GM12875 (cell line): Measurements from ENCODE around the gene STRADA.

Experiments used
- H3K4me3 ChIP-seq: one replicate; pipeline ENCODE4 v1.5.1; 2011; ENCODE audit warnings: low read depth, low read length, control low read depth
- TF ChIP-seq, protein P1 (sequence below): IDR thresholded peaks from 2 replicates; pipeline ENCODE4 v1.5.1; 2011; ENCODE audit warnings: low read depth, mild to moderate bottlenecking, control low read depth, inconsistent platforms, low read length, moderate library complexity, borderline replicate concordance; ENCODE audit not compliant: insufficient read depth

STRADA gene, protein sequence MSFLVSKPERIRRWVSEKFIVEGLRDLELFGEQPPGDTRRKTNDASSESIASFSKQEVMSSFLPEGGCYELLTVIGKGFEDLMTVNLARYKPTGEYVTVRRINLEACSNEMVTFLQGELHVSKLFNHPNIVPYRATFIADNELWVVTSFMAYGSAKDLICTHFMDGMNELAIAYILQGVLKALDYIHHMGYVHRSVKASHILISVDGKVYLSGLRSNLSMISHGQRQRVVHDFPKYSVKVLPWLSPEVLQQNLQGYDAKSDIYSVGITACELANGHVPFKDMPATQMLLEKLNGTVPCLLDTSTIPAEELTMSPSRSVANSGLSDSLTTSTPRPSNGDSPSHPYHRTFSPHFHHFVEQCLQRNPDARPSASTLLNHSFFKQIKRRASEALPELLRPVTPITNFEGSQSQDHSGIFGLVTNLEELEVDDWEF

DNA sequence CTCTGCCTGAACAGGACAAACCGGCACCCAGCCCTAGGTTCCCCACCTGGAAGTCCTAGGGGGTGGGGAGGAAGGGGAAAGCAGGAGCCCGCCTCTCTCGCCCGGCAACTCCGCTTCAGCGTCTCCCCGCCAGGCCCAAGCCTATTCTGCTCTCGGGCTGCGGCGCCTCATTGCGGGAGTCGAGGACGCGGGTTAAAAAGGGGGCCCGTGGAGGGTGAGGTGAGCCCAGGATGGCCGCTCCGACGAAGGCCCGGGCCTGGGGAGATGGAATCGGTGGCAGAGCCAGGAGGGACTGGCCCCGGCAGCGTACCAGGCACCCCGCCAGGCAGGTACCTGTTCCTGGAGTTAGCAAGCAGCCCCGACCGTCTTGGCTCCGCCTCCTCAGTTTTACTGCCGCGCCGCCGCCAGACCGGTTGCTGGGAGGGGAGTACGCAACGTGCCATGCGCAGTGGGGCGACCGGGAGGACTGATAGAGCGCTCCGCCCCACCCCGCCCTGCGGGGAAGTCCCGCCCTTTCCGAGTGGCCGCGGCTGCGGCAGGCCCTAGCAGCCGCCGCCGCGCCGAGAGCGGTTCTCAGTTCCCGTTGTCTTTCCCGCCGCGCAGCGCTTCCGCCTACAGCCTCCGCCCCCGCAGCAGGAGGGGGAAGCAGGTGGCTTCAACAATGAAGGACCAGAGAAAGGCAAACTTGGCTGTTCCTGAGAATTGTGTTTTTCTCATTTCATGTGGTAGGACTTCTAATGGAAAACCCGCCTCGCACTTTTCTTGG lies at the start of gene STRADA:
Gene STRADA, minus strand, starts transcription at position 392 of the 766 bp plus-strand sequence. CDS start 13,430 bp downstream, outside the sequence.
- TF ChIP-seq, protein P1, sequence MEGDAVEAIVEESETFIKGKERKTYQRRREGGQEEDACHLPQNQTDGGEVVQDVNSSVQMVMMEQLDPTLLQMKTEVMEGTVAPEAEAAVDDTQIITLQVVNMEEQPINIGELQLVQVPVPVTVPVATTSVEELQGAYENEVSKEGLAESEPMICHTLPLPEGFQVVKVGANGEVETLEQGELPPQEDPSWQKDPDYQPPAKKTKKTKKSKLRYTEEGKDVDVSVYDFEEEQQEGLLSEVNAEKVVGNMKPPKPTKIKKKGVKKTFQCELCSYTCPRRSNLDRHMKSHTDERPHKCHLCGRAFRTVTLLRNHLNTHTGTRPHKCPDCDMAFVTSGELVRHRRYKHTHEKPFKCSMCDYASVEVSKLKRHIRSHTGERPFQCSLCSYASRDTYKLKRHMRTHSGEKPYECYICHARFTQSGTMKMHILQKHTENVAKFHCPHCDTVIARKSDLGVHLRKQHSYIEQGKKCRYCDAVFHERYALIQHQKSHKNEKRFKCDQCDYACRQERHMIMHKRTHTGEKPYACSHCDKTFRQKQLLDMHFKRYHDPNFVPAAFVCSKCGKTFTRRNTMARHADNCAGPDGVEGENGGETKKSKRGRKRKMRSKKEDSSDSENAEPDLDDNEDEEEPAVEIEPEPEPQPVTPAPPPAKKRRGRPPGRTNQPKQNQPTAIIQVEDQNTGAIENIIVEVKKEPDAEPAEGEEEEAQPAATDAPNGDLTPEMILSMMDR: no peak
- H3K4me3 ChIP-seq: peak within 1 kb of the TSS; percentile 68

DNA sequence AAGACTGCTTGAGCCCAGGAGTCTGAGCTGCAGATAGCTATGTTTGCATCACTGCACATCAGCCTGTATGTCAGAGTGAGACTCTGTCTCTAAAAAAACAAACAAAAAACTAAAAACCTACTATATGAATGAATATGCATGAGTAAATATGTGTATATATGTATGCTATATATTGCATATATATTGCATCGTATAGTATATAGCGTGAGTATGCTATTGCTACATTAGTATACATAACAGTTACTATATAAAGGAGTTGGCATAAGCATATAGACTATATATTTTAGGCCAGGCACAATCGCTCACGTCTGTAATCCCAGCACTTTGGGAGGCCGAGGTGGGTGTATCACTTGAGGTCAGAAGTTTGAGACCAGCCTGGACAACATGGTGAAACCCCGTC lies 48.5 kb upstream of the STRADA start:
- TF ChIP-seq, protein P1: no peak
- no peak overlapping the region for H3K4me3 ChIP-seq

DNA sequence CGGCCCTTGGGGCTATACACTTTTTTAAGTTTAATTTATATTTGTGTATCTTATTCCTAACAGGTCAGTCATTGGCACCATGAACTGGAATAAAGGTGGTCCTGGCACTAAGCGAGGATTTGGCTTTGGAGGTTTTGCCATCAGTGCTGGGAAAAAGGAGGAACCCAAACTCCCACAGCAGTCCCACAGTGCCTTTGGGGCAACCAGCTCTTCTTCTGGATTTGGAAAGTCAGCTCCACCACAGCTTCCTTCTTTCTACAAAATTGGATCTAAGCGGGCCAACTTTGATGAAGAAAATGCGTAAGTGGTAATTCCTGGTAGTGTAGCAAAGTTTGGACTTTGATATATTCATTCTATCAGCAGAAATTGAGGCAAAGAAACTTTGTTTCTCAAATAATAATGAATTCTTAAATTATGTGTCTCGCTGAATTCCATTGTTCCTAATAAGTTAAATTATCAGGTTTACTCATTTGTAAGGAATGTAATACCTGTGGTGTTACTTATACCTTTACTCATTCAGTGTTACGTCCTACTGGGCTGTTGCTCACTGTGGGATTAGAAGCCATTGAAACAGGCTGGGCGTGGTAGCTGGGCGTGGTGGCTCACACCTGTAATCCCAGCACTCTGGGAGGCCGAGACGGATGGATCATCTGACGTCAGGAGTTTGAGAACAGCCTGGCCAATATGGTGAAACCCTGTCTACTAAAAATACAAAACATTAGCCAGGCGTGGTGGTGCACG lies 45.5 kb upstream of the STRADA start:
- no peak overlapping the region for H3K4me3 ChIP-seq
- TF ChIP-seq, protein P1: no peak

DNA sequence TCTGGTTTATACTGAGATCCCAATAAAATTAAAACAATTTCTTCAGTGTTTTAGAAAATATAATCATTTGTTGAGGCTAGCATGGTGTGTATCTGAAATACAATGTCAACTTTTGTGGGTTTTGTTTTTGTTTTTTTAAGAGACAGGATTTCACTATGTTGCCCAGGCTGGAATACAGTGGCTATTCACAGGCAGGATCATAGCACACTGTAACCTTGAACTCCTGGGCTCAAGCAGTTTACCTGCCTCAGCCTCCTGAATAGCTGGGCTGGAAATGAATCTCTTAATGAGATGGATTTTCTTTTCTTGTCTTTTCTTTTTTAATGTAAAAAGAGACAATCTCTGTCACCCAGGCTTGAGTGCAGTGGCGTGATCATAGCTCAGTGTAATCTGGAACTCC lies 44.5 kb upstream of the STRADA start:
- TF ChIP-seq, protein P1: no peak
- no peak overlapping the region for H3K4me3 ChIP-seq

DNA sequence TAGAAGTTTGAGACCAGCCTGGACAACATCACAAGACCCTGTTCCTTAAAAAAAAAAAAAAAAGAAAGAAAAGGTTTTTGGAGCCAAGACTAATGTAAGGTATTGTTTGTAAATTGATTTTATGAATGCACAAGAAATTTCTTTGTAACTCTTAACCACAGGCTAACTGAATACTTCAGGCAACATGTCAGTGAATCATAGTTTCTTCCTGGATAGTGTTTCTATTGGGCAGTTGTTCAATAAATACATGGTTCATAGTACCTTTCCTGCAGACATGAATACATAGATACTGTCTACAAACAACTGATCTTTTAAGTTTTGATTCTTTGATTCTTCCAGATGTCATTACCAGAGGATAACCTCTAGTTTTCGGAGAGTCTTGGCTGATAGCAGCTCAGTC lies 44.0 kb upstream of the STRADA start:
- H3K4me3 ChIP-seq: no peak overlapping the region
- TF ChIP-seq, protein P1: no peak

DNA sequence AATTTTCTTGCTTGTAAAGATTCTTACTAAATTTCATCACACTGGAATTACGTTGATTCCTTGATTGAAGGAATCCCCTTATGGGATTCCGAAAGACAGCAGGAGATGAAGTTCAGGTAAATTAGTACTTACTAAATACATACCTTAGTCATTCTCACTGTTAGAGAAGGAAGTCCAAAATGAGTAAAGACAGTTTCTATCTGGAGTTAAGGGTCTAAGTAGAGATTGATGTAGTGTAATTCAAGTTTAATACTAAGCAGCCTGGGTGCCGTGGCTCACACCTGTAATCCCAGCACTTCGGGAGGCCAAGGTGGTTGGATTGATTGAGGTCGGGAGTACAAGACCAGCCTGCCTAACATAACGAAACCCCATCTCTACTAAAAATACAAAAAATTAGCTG lies 41.9 kb upstream of the STRADA start:
- TF ChIP-seq, protein P1: no peak
- no peak overlapping the region for H3K4me3 ChIP-seq
